ENCODE data around the gene QSOX2. TPM values are rescaled to one million over a fixed set of nuclear protein-coding genes. Genes with fewer than 3 reads are reported as not detected.

Gene QSOX2
- total RNA-seq, 2 experiments from 2014 or later = 17.8 to 18.2 TPM

GRCh38 chr9:136254381-136255165, 9.0 kb upstream of the QSOX2 start:
- ChIA-PET CTCF (no interaction called here), POLR2A (no interaction called here)

GRCh38 chr9:136253246-136254130, 7.9 kb upstream of the QSOX2 start:
- POLR2A ChIA-PET = no interaction called here
- CTCF ChIA-PET = no interaction called here

- ChIA-PET CTCF (no interaction called here), POLR2A (no interaction called here)
These were observed 7.2 kb upstream of the QSOX2 start for GRCh38 chr9:136252846-136253245.

GRCh38 chr9:136252281-136252680, 6.7 kb upstream of the QSOX2 start:
- ChIA-PET POLR2A (no interaction called here), CTCF (no interaction called here)

- POLR2A ChIA-PET = no interaction called here
These were observed 5.9 kb upstream of the QSOX2 start for GRCh38 chr9:136251264-136252115.

GRCh38 chr9:136250676-136251075, 5.1 kb upstream of the QSOX2 start:
- POLR2A ChIA-PET = no interaction called here
- CTCF ChIA-PET = no interaction called here

More at GRCh38 chr9:136251264-136252115, 5.9 kb upstream of the QSOX2 start:
- CTCF ChIA-PET = no interaction called here

- ChIA-PET CTCF (no interaction called here), POLR2A (no interaction called here)
These were observed 4.4 kb upstream of the QSOX2 start for GRCh38 chr9:136249877-136250559.

GRCh38 chr9:136248951-136249876, 3.6 kb upstream of the QSOX2 start:
- ChIA-PET CTCF (no interaction called here), POLR2A (no interaction called here)

- ChIA-PET CTCF (no interaction called here), POLR2A (no interaction called here)
These were observed 2.5 kb upstream of the QSOX2 start for GRCh38 chr9:136247947-136248637.

GRCh38 chr9:136247551-136247916, 1.9 kb upstream of the QSOX2 start:
- CTCF ChIA-PET = no interaction called here
- POLR2A ChIA-PET = no interaction called here

GRCh38 chr9:136246849-136247550, 1.4 kb upstream of the QSOX2 start:
- ChIA-PET CTCF (no interaction called here), POLR2A (interaction anchor here (1.0 kb wide), 1 partner anchor 20 kb away, joined by 3 read pairs; no protein-coding TSS in a partner anchor)

- ChIA-PET CTCF (no interaction called here), POLR2A (interaction anchor here (0.5 kb wide), 1 partner anchor 141 kb away, joined by 3 read pairs; no protein-coding TSS in a partner anchor)
These were observed 718 bp downstream of the QSOX2 start for GRCh38 chr9:136244969-136245218.

GRCh38 chr9:136244122-136244968, 1.3 kb downstream of the QSOX2 start:
- POLR2A ChIA-PET = no interaction called here
- CTCF ChIA-PET = interaction anchor here (1.1 kb wide), 1 partner anchor 20 kb away, joined by 3 read pairs; no protein-coding TSS in a partner anchor

- CTCF ChIA-PET = interaction anchor here (1.1 kb wide), 1 partner anchor 20 kb away, joined by 3 read pairs; no protein-coding TSS in a partner anchor
These were observed 2.0 kb downstream of the QSOX2 start for GRCh38 chr9:136243631-136244030.

GRCh38 chr9:136242918-136243525, 2.6 kb downstream of the QSOX2 start:
- ChIA-PET CTCF (interaction anchor here (1.1 kb wide), 1 partner anchor 21 kb away, joined by 3 read pairs; no protein-coding TSS in a partner anchor), POLR2A (no interaction called here)

More at GRCh38 chr9:136243631-136244030, 2.0 kb downstream of the QSOX2 start:
- POLR2A ChIA-PET = no interaction called here

- POLR2A ChIA-PET = no interaction called here
- CTCF ChIA-PET = no interaction called here
These were observed 3.4 kb downstream of the QSOX2 start for GRCh38 chr9:136242248-136242647.
